ENCODE measurements around the gene SNX3.
"Not testable (repeated sequence)": the region's sequence is repeated elsewhere in the genome, so short reads cannot be mapped to it uniquely, and the experiment has no call there.

The SNX3 gene

GRCh38 chr6:108260126-108260808, 573 bp downstream of the SNX3 start:
- peak; percentile 57 for DNase-seq (ENCODE audit: low read depth)

GRCh38 chr6:108254433-108255410, 6.1 kb downstream of the SNX3 start:
- no peak for DNase-seq (ENCODE audit: low read depth)

DNA sequence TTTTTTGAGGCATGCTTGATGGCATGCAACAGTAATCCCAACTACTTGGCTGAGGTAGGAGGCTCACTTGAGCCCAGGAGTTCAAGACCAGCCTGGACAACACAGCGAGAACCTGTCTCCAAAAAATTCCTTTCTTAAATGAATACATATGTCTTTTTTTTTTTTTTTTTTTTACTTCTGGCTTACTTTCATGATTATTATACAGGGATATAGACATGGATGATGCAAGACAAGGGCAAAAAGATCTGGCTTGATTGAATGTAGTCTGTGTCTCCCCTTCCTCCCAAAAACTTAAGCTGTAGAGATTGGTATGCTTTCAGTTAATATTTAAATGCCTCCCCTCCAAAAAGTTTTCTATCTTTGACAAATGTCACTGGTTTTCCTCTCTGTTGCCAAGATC, 7.6 kb downstream of the SNX3 start:
- no peak for DNase-seq (ENCODE audit: low read depth)

- DNase-seq (ENCODE audit: low read depth): no peak
These were observed 8.8 kb downstream of the SNX3 start for GRCh38 chr6:108252055-108252454.

GRCh38 chr6:108251252-108251651, 9.6 kb downstream of the SNX3 start:
- DNase-seq (ENCODE audit: low read depth): no peak

DNA sequence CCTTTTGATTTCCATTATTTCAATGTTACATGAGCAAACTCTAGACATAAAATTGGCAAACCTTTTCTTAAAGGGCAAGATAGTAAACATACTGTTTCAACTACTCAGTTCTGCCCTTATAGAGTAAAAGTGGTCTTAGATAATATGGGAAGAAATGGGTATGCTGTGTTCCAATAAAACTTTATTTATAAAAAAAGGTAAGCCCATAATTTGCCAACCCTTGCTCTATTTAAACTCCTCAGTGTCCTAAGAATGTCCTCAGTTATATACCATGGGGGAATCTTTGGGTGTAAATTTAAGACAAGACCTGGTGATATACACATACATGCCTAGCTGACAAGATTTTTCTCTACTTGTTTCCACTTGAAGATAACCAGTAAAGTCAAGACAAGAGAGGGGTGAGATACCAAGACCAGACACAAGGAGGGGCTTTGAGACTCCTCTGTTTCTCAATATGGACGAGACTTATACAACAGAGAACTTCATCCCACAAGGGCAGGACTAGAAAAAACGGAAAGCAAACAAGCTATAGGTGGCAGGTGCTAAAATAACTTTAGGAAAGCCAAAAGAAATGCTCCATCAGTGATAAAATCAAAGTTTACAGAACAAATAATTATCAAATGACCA, 10.5 kb downstream of the SNX3 start:
- DNase-seq (ENCODE audit: low read depth): peak; percentile 4

- no peak for DNase-seq (ENCODE audit: low read depth)
These were observed 12.8 kb downstream of the SNX3 start for GRCh38 chr6:108247965-108248536.

DNA sequence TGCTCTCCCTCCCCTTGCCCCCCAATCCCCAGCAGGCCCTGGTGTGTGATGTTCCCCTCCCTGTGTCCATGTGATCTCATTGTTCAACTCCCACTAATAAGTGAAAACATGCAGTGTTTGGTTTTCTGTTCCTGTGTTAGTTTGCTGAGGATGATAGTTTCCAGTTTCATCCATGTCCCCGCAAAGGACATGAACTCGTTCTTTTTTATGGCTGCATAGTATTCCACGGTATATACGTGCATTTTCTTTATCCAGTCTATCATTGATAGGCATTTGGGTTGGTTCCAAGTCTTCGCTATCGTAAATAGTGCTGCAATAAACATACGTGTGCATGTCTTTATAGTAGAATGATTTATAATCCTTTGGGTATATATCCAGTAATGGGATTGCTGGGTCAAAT, 15.7 kb downstream of the SNX3 start:
- DNase-seq (ENCODE audit: low read depth): not testable (repeated sequence)

DNA sequence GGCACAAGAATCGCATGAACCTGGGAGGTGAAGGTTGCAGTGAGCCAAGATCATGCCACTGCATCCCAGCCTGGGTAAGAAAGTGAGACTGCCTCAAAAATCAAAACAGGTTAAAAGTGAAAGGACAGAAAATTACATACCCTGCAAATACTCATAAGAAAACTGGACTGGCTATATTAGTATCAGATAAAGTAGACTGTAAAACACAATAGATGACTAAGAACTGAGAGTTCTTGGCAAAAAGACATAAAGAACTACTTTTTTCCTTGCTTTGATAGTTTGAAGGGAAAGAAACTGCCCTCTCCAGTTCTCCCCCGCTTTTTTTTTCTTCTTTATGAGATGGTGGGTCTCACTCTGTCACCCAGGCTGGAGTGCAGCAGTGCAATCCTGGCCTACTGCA, 17.0 kb downstream of the SNX3 start:
- DNase-seq (ENCODE audit: low read depth): no peak

- no peak for DNase-seq (ENCODE audit: low read depth)
These were observed 18.1 kb downstream of the SNX3 start for GRCh38 chr6:108242721-108243120.

- DNase-seq (ENCODE audit: low read depth): no peak
These were observed 18.6 kb downstream of the SNX3 start for GRCh38 chr6:108242259-108242658.

DNA sequence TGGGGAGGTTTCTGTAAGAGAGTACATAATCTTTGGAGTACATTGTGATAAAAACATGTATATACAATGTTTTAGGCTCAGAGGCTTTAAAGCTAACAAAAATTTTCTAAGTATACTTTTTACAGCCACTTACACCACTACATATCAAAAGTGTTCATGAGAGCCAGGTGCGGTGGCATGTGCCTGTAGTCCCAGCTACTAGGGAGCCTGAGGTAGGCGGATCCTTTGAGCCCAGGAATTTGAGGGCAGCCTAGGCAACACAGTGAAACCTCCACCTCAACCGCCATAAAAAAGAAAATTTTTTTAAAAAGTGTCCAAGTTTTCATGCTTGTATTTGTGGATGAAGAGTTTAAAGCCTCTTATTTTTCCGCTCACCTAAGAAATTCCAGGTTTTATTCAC, 22.5 kb downstream of the SNX3 start:
- DNase-seq (ENCODE audit: low read depth): no peak

DNA sequence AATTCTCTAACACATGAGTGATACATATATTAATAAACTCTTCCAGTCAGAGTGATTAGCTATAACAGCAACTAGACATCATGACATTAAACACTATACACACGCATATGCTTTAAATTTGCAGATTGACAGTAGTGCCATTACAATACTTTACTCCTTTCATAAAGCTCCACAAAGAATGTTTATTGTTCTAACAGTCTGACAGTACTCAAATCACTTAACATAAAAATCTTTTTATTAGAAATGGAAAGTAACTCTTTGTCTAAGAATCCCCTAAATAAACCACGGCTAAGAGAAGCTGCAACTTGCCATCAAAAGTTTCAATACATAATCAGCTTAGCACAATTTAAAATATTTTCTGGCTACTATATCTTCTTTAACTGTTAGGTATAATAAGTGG, 24.0 kb downstream of the SNX3 start:
- DNase-seq (ENCODE audit: low read depth): no peak

GRCh38 chr6:108235127-108235526, 25.7 kb downstream of the SNX3 start:
- DNase-seq (ENCODE audit: low read depth): no peak

DNA sequence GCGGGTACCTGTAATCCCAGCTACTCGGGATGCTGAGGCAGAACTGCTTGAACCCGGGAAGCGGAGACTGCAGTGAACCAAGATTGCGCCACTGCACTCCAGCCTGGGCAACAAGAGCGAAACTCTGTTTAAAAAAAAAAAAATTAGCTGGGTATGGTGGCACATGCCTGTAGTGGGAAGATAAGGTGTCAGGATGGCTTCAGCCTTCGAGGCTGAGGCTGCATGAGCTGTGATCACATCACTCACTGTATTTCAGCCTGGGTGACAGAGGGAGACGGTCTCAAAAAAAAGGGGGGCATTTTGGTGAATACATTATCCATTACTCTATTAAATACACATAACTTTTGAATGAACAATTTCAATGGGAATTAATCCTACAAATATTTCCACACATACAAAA, 32.4 kb downstream of the SNX3 start:
- DNase-seq (ENCODE audit: low read depth): no peak

DNA sequence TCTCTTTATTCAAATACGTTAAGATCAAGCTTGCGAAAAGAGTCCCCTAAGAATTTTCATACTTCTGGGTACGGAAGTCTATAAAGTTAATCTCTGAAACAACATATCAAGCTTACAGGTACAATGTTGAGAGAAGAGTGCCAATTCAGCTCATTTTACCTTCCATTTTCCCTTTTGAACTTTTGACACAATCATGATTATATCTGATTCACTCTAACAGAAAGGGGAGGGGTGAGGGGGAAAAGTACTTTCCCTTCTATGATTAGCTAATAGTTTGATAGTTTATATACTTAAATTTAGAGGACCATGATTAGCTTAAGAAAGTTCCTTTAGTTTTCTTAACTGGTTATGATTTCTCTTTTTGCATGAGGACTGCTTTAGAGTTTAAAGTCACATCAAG, 33.5 kb downstream of the SNX3 start:
- no peak for DNase-seq (ENCODE audit: low read depth)

GRCh38 chr6:108222504-108222903, 38.3 kb downstream of the SNX3 start:
- peak; percentile 24 for DNase-seq (ENCODE audit: low read depth)

DNA sequence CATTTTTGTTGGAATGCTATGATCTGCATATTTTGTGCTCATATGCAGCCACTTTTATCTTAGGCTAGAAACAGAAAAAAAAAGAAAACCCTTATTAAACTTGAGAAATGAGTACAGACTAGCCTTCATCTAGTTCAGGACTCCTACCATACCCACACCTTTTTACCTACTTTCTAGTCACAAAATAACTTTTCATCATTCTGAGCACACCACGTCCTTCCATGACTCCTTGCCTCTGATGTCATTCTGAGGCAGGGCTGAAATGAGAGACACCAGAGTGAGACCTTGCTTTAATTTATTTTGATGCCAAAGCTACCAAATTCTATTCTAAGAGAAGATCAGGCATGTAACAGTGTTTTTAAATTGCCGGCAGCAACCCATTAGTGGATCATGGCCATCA, 38.8 kb downstream of the SNX3 start:
- no peak for DNase-seq (ENCODE audit: low read depth)

- DNase-seq (ENCODE audit: low read depth): no peak
These were observed 49.2 kb downstream of the SNX3 start for GRCh38 chr6:108211671-108212070.

- no peak for DNase-seq (ENCODE audit: low read depth)
These were observed 50.3 kb downstream of the SNX3 start for GRCh38 chr6:108210556-108210955.

- no peak for DNase-seq (ENCODE audit: low read depth)
These were observed 51.1 kb downstream of the SNX3 start for GRCh38 chr6:108209738-108210137.

GRCh38 chr6:108207013-108207412, 53.8 kb downstream of the SNX3 start:
- DNase-seq (ENCODE audit: low read depth): no peak
